Measurements from ENCODE around the gene GPSM1.
A peak's percentile ranks its signal among the peaks of the same experiment; 100 is the strongest.

Gene GPSM1

DNA sequence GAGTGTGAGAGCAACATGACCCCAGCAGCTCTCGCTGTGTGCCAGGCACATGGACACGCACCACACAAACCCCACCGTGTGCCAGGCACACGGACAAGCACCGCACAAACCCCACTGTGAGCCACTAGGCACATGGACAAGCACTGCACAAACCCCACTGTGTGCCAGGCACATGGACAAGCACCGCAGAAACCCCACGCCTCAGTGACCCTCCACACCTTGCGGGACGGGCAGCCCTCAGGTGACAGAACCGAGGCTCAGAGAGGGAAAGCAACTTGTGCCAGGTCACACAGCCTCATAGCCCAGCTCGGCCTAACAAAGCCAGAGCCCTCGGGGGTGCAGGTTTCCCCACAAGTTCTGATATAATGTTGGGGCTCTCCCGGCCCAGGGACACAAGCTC is 2.0 kb upstream of the GPSM1 start:
- H3K4me3 Mint-ChIP-seq = no peak overlapping the region
- peaks cover 7 to 31% of the 10 kb centered on the region in 2 donors for H3K4me1 Mint-ChIP-seq
- H3K27me3 Mint-ChIP-seq = peaks cover 7 to 15% of the 10 kb centered on the region in 2 donors
- no peak overlapping the region for H3K27ac Mint-ChIP-seq
- ATAC-seq (replicated peaks) (no peak), DNase-seq (no peak)
- no peaks in the 10 kb centered on the region for H3K36me3 Mint-ChIP-seq
- no peaks in the 10 kb centered on the region for H3K9me3 Mint-ChIP-seq

DNA sequence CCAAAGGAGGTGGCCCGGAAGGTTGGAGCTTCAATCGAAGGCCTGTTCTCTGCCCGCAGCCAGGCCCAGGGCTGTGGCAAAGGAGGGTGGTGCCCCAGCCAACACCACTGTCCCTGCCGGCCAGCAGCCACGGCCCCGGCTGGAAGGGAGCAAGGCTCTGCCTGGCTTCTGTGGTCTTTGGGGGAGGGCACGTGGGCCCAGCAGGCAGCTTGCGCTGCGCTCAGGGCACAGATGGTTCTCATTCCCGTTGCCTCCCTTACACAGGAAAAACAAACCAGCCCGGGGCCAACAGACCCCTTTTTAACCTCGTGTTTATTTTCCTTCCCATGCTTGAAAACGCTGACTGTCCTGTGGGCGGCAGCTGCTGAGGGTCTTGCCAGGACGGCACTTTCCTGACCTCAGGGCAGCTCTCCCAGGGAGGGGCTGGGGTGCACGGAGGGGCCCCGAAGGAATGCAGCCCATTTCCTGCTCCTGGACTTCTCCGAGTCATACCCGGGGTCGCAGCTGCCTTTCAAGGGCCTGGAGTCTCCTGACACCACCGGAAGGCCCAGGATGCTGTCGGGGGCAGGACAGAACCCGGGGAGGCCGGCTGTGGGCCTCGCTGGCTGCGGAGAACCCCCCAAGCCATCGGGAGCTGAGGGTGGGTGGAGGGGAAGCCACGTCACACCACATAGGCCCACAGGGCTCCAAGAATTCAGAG is 1.1 kb upstream of the GPSM1 start:
- Mint-ChIP-seq H3K4me3 (peak overlapping the region; percentile 71 to 75), H3K36me3 (no peaks in the 10 kb centered on the region), H3K27me3 (peaks cover 7 to 20% of the 10 kb centered on the region in 2 donors), H3K9me3 (no peaks in the 10 kb centered on the region), H3K4me1 (peaks cover 7 to 35% of the 10 kb centered on the region in 2 donors), H3K27ac (no peak overlapping the region)
- ATAC-seq (replicated peaks) (no peak), DNase-seq (no peak)

DNA sequence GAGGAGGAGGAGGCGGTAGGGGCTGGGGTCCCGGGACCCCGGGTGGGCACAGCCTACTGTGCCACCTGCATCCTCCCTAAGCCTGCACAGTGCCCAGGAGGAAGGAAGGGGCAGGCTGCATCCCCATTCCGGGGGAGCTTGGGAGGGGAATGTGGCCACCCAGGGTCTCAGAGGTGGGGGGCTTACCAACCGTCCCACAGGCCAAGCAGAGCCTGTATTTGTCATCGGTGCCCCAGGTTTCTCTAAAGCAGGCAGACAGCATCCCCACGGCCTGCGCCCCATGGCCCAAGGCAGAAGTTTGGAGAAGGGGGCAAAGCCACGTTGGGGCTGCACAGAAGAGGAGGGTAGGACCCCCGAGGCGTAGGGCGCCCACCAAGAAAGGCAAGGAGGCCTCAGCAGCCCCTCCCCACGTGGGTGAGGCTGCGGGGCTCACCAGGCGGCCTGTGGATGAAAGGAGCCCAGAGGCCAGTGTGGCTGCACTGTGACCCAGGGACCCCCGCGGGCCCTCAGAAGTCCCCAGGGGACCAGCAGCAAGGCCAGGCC is 507 bp upstream of the GPSM1 start:
- Mint-ChIP-seq H3K4me3 (peak overlapping the region; percentile 71 to 75), H3K27ac (no peak overlapping the region), H3K36me3 (no peaks in the 10 kb centered on the region), H3K27me3 (peaks cover 7 to 20% of the 10 kb centered on the region in 2 donors), H3K9me3 (no peaks in the 10 kb centered on the region), H3K4me1 (peaks cover 7 to 35% of the 10 kb centered on the region in 2 donors)
- DNase-seq (no peak), ATAC-seq (replicated peaks) (peak in 1 of 2 donors; percentile 1)

DNA sequence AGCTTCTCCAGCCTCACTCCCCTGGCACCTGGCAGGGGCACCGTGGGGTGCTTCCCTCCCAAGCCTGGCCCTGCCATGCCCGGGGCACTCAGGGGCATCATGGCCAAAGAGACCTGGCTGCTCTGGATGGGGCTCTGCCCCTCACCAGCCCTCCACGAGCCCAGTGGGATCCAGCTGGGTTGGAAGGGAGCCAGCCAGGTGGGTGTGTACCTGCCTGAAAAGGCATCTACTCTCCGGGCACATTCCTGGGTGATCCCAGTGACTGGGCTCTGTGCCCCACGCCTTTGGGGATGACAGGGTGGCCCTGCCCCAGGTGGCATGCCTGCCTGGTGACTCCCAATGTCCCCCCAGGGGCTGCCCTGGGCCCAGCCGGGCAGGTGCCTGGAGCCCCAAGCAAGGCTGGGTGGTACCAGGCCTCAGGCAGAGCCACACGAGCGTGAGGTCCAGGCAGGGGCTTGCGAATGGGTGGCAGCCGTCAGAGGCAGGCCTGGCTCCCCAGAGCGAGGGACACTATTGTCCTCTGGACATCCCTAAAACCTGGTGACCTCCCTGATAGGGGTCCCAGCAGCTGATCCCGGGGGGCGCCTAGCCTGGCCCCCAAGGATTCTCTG is 777 bp downstream of the GPSM1 start:
- DNase-seq = no peak
- Mint-ChIP-seq H3K9me3 (no peaks in the 10 kb centered on the region), H3K4me1 (peaks cover 7 to 35% of the 10 kb centered on the region in 2 donors), H3K27ac (no peak overlapping the region), H3K4me3 (peak overlapping the region; percentile 52 to 54), H3K27me3 (peaks cover 7 to 20% of the 10 kb centered on the region in 2 donors), H3K36me3 (no peaks in the 10 kb centered on the region)
- ATAC-seq (replicated peaks) = peak; percentile 30 to 37

DNA sequence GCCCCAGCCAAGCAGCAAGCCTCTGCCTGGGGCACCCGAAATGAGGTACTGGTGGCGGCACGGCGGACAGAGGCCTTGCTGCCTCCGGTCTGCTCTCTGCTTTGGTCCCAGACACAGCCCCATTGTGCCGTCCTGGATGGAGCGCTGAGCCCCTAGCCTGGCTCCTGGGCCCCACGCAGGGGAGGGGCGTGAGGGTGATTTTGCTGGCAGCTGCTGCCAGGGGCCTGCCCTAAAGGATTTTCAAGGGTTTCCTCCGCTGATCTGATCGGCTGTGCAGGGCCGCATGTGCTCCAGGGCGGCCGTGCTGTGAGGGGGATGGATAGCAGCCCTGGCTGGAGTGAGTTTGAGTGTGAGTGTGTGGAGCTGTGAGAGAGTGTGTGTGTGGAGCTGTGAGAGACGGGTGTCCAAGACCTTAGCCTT is 1.3 kb downstream of the GPSM1 start:
- Mint-ChIP-seq H3K4me3 (peak overlapping the region; percentile 52 to 54), H3K9me3 (no peaks in the 10 kb centered on the region), H3K36me3 (no peaks in the 10 kb centered on the region), H3K27ac (peak overlapping the region; percentile 4), H3K27me3 (peaks cover 7 to 20% of the 10 kb centered on the region in 2 donors), H3K4me1 (peaks cover 7 to 31% of the 10 kb centered on the region in 2 donors)
- DNase-seq = no peak
- peak; percentile 25 to 45 for ATAC-seq (replicated peaks)

DNA sequence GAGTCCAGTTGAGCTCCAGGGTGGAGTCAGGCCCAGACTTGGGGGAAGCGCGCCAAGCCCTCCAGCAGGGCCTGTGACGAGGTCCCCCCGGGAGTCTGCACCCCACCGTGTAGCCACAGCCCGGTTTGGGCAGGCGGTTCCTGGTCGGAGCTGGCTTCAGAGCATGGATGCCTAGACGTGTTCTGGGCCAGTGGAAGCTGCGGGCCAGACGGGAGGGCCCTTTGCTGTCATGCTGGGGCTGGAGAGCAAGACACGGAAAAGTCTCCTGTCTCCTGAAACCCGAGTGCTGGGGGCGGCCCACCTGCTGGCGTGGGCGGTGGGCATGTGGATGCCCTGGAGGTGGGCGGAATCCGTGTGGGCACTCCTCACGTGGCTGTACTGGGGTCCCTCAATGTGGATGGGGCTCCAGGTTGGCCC is 1.9 kb downstream of the GPSM1 start:
- no peak overlapping the region for H3K4me3 Mint-ChIP-seq
- no peaks in the 10 kb centered on the region for H3K9me3 Mint-ChIP-seq

DNA sequence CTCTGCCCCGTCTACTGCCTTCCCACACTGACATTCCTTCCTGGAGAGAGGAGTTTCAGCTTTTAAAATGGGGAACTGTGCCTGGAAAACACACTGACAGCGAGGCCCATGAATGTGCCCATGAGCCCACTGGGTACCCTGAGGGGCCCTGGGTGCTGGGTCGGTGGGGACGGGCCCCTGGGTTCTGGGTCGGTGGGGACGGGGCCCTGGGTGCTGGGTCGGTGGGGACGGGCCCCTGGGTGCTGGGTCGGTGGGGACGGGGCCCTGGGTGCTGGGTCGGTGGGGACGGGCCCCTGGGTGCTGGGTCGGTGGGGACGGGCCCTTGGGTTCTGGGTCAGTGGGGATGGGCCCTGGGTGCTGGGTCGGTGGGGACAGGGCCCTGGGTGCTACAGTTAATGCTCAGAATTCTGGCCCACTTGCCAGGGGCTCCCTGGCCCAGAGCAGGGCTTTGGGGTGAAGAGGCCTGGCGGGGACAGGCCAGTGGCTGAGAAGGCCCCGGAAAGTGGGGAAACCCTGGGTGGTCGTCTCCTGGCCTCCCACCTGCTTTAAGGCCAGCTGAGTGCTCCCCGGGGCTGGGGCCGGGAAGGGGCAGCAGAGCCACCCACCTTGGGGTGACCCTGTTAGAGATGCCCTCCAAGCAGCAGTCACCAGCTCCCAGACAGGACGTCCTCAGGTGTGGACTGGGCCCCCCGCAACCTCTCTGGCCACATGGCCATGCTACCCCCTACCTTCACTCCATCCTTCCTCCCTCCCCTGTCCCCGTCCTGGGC is 2.5 kb downstream of the GPSM1 start:
- Mint-ChIP-seq H3K27me3 (peaks cover 7 to 20% of the 10 kb centered on the region in 2 donors), H3K9me3 (no peaks in the 10 kb centered on the region), H3K36me3 (no peaks in the 10 kb centered on the region), H3K27ac (no peak overlapping the region), H3K4me1 (peaks cover 7 to 28% of the 10 kb centered on the region in 2 donors), H3K4me3 (no peak overlapping the region)
- DNase-seq (no peak), ATAC-seq (replicated peaks) (no peak)

More for the DNA sequence above, 1.9 kb downstream of the GPSM1 start:
- H3K36me3 Mint-ChIP-seq = no peaks in the 10 kb centered on the region
- peaks cover 7 to 28% of the 10 kb centered on the region in 2 donors for H3K4me1 Mint-ChIP-seq
- DNase-seq (no peak), ATAC-seq (replicated peaks) (no peak)
- peaks cover 7 to 20% of the 10 kb centered on the region in 2 donors for H3K27me3 Mint-ChIP-seq
- no peak overlapping the region for H3K27ac Mint-ChIP-seq

DNA sequence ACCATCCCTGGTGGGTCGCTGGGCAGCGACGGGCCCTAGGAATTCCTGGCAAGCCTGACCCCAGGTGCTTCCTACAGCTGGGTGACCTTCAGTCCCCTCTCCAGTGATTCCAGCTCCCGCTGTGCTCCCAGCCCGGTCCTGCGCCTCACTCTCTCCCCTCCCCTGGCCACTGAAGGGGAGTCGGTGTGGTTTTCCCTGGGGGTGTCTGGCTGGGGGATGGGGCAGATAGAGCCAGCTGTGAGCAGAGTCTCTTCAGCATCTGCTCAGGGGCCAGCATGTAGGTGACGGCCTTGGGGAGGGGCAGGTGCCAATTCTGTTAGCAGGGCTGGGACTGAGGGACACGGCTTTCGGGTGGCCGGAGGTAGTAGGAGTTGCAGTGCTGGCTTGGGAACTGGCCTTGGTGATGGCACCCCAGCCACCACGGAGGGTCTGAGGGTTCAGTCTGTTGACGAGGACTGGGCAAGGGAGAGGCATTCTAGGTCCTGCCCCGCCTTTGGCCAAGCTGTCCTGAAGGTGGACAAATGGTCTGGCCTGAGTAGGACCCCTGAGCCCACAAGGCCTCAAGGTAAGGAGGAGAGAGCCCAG is 3.2 kb downstream of the GPSM1 start:
- H3K27ac Mint-ChIP-seq = no peak overlapping the region
- H3K4me3 Mint-ChIP-seq = no peak overlapping the region
- ATAC-seq (replicated peaks) = no peak
- no peaks in the 10 kb centered on the region for H3K9me3 Mint-ChIP-seq
- DNase-seq = no peak
- peaks cover 7 to 20% of the 10 kb centered on the region in 2 donors for H3K27me3 Mint-ChIP-seq
- H3K4me1 Mint-ChIP-seq = peaks cover 7 to 28% of the 10 kb centered on the region in 2 donors
- H3K36me3 Mint-ChIP-seq = no peaks in the 10 kb centered on the region

DNA sequence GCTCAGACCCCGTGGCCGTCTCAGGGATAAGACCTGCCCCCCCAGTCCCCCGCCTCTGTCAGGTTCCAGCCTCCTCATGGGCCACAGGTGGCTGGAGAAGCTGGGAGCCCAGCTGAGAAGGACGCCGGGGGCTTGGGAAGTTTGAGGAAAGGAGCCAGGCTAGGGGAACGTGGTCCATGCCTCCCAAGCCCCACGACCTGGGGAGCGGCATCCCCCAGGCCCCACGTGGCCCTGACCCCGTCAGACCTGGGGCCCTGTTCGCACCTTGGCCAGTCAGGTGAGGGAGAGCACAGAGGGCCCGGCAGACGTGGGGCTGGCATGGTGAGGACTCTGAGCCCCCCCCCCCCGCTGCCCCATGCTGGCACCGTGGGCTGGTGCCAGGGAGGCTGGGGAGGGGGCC is 3.7 kb downstream of the GPSM1 start:
- DNase-seq (no peak), ATAC-seq (replicated peaks) (no peak)
- H3K27ac Mint-ChIP-seq = no peak overlapping the region
- H3K27me3 Mint-ChIP-seq = peaks cover 7 to 20% of the 10 kb centered on the region in 2 donors
- no peaks in the 10 kb centered on the region for H3K9me3 Mint-ChIP-seq
- H3K4me1 Mint-ChIP-seq = peaks cover 7 to 28% of the 10 kb centered on the region in 2 donors
- no peaks in the 10 kb centered on the region for H3K36me3 Mint-ChIP-seq
- H3K4me3 Mint-ChIP-seq = no peak overlapping the region

DNA sequence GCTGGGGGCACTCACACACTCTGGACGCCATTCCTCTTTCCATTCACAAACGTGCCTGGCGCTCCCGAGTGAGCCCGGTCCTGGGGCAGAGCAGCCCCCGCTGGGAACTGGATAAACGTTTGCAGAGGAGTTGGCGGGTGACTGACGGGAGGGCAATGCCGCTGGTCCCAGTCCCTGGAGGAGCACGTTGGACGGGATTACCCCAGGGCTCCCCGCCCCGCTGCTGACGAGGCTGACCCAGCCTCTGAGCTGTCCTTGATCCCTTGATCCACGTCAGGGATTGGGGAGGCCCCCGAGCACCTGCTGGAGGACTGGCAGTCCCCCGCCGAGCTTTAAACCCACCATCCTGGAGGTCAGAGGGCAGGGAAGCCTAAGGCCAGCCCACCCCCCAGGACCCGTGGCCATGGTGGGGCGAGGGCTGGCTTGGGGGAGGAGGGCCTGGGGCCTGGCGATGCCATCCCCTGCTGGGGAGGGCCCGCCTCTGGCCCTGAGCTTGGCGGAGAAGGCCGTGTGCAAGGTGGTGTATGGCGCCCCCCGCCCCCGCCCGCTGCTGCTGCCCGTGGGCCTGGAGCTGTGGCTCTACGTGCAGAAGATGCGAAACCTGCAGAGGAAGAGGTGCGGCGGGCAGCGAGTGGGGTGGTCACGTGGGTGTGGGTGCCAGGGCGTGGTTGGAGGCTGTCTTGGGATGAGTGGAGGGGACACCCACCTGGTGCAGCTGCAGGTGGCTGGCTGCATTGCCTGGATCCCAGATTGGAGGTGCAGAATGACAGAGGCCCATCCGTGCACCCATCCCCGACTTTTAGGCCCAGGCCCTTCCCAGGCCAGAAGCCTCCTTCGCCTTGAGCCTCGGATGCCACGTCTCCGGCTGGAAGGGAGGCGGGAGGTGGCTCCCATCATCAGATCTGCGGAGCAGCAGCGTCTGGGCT is 4.5 kb downstream of the GPSM1 start:
- H3K36me3 Mint-ChIP-seq = no peaks in the 10 kb centered on the region
- no peaks in the 10 kb centered on the region for H3K9me3 Mint-ChIP-seq

DNA sequence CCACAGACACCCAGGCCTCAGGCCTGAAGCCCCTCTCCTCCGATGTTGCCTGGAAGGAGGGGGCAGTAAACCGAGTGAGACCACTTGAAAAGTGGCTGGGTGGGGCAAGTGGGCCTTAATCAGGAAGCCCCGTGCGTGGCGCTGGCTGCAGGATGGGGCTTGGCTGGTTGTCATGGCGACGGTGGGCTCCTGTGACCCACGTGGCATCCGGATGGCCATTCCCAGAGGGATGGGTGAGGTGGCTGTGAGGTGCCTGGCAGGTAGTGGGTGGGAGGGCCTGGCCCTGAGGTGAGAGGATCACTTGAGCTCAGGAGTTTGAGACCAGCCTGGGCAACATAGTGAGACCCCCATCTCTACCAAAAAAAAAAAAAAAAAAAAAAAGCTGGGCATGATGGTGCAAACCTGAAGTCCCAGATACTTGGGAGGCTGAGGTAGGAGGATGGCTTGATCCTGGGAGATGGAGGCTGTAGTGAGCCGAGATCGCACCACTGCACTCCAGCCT is 5.2 kb downstream of the GPSM1 start:
- ATAC-seq (replicated peaks) (no peak), DNase-seq (no peak)
- Mint-ChIP-seq H3K4me1 (peaks cover 3 to 20% of the 10 kb centered on the region in 2 donors), H3K4me3 (no peak overlapping the region), H3K9me3 (no peaks in the 10 kb centered on the region), H3K36me3 (no peaks in the 10 kb centered on the region), H3K27ac (no peak overlapping the region), H3K27me3 (peaks cover 4 to 20% of the 10 kb centered on the region in 2 donors)

More for the DNA sequence above, 4.5 kb downstream of the GPSM1 start:
- Mint-ChIP-seq H3K27ac (no peak overlapping the region), H3K4me3 (no peak overlapping the region), H3K4me1 (peaks cover 4 to 21% of the 10 kb centered on the region in 2 donors), H3K27me3 (peaks cover 5 to 20% of the 10 kb centered on the region in 2 donors)
- ATAC-seq (replicated peaks) (no peak), DNase-seq (no peak)

DNA sequence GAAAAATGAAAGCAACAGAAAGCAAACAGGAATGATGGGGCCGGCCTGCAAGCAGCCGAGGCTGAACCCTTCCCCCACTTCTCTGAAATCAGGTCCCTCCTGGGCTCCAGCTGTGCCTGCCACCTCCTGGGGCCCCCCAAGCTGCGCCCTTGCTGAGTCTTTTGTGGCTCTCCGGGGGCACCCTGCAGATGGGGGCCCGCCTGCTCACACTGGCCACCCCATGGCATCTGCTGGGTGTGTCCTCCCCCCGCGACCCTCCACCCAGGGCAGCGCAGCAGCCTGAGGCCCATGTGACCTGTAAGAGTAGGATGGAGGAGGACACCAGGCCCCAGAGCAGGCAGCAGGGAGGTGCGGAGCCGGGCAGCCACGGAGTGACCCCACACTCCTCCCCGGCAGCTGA is 5.7 kb downstream of the GPSM1 start:
- Mint-ChIP-seq H3K27me3 (peaks cover 4 to 20% of the 10 kb centered on the region in 2 donors), H3K4me3 (no peak overlapping the region), H3K36me3 (no peaks in the 10 kb centered on the region), H3K4me1 (peaks cover 3 to 20% of the 10 kb centered on the region in 2 donors), H3K27ac (no peak overlapping the region), H3K9me3 (no peaks in the 10 kb centered on the region)
- no peak for DNase-seq
- ATAC-seq (replicated peaks) = no peak

DNA sequence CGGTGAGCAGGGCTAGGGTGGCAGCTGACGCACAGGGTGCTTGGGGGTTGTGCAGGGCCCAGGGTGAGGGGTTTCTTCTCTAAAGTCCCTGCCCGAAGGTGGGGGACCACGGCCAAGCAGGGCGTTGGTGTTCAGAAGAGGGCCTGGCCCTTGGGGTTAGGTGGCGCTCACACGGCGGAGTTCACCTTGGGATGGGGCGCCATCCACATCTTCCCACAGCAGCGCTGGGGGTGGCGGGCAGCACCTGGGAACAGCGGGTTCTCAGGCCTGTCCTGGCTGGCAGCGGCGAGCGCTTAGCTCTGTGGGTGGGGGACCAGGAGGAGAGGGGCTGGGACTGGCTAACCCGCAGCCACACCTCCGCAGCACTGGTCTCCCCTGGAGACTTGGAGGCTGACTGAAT is 6.1 kb downstream of the GPSM1 start:
- DNase-seq = no peak
- ATAC-seq (replicated peaks) = no peak
- H3K27ac Mint-ChIP-seq = no peak overlapping the region
- no peaks in the 10 kb centered on the region for H3K36me3 Mint-ChIP-seq
- H3K4me3 Mint-ChIP-seq = no peak overlapping the region
- no peaks in the 10 kb centered on the region for H3K9me3 Mint-ChIP-seq
- peaks cover 4 to 20% of the 10 kb centered on the region in 2 donors for H3K27me3 Mint-ChIP-seq
- H3K4me1 Mint-ChIP-seq = peaks cover 3 to 17% of the 10 kb centered on the region in 2 donors
